ENCODE results near the gene VPS4B.
A peak's percentile ranks its signal among the peaks of the same experiment; 100 is the strongest.

GRCh38 chr18:63367053-63367953 lies 55.0 kb downstream of the VPS4B start, which contains the start of gene KDSR:
- TF ChIP-seq ZBTB7A (tag by site-specific recombination; IDR thresholded peaks at IDR 0.05; ENCODE audit: low read depth) (peak; percentile 79), YY1 (tag by site-specific recombination; IDR thresholded peaks at IDR 0.05) (peak; percentile 62), ZNF548 (tag by site-specific recombination; IDR thresholded peaks at IDR 0.05) (no peak), ZNF18 (tag by site-specific recombination; IDR thresholded peaks at IDR 0.05) (peak; percentile 50; the same call in 1 of the 2 replicates), ZNF843 (tag by site-specific recombination; IDR thresholded peaks at IDR 0.05) (peak; percentile 80), ZNF280C (tag by site-specific recombination; IDR thresholded peaks at IDR 0.05) (no peak), IKZF3 (tag by site-specific recombination; IDR thresholded peaks at IDR 0.05) (peak; percentile 95), ZNF623 (tag by site-specific recombination; IDR thresholded peaks at IDR 0.05) (no peak), ZNF133 (tag by site-specific recombination; IDR thresholded peaks at IDR 0.05) (no peak), CTCF (tag by site-specific recombination; IDR thresholded peaks at IDR 0.05) (peak; percentile 53), SP2 (tag by site-specific recombination; IDR thresholded peaks at IDR 0.05) (peak; percentile 84)

All from HEK293 (cell line).